Thyroid gland (tissue), 4 donors: ENCODE measurements around the gene CLSTN2.

Experiments
- CTCF ChIP-seq, 6 experiments: fragments of 200-600 bp in 3 of 6; fragments of 450-650 bp in 3 of 6; sonication (generic) in 3 of 6; IDR thresholded peaks; one replicate each; pipeline ENCODE4 v1.5.1; 2016 to 2019; ENCODE audit warnings: antibody characterized with exemption in 6 of 6, mild to moderate bottlenecking in 2 of 6, inconsistent platforms in 1 of 6, moderate library complexity in 1 of 6
- POLR2A ChIP-seq, 2 donors: fragments of 450-650 bp; IDR thresholded peaks; one replicate each; pipeline ENCODE4 v1.6.1; 2017; ENCODE audit warnings: antibody characterized with exemption in 2 of 2, mild to moderate bottlenecking in 2 of 2, moderate library complexity in 1 of 2

GRCh38 chr3:140117096-140117526 is 182.1 kb downstream of the CLSTN2 start:
- TF ChIP-seq CTCF (IDR thresholded peaks at IDR 0.05) (no peak), POLR2A (IDR thresholded peaks at IDR 0.05) (no peak)
